Eye (tissue), 1 donor: ENCODE results near the gene ZNF138.
"Not testable (repeated sequence)": the region's sequence is repeated elsewhere in the genome, so short reads cannot be mapped to it uniquely, and the experiment has no call there.

Source experiments
- DNase-seq: peaks from one replicate; pipeline ENCODE4 v3.0.0-alpha.2; 2015

ZNF138 gene

GRCh38 chr7:64839910-64840309 lies 45.7 kb downstream of the ZNF138 start:
- no peak for DNase-seq

DNA sequence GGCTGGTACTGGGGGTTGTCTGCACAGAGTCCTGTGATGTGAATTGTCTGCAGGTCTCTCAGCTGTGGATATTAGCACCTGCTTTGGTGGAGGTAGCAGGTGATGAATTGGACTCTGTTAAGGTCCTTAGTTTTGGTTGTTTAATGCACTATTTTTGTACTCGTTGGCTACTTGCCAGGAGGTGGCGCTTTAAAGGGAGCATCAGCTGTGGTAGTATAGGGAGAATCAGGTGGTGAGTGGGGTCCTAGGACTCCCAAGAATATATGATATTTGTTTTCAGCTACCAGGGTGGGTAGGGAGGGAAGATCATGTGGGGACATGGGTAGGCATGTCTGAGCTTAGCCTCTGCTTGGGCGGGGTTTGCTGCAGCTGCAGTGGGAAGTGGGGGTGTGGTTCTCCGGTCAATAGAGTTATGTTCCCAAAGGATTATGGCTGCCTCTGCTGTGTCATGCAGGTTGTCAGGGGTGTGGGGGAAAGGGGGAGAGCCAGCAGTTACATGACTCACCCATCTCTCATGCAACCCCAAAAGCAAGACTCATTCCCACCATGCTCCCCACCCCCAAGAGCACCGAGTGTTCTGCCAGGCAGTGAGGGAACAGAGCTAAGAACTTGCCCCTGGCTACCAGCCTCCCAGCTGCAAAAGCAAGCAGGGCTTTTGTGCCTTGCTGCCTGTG lies 55.2 kb downstream of the ZNF138 start:
- no peak for DNase-seq

GRCh38 chr7:64849924-64850499 lies 55.8 kb downstream of the ZNF138 start:
- no peak for DNase-seq

DNA sequence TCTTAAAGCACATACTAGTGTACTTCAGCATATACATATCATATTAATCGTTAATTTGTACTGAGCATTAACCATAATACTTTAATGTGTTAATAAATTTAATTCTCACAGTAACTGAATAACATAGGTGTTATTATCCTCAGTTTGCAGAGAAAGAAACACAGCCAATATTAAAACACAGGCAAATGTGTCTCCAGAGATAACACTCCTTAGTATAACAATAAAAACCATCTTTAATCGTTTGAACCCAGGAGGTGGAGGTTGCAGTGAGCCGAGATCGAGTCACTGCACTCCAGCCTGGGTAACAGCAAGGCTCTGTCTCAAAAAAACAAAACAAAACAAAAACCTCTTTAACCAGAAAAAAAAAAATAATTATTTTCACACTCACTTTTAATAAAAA lies 59.5 kb downstream of the ZNF138 start:
- no peak for DNase-seq

- DNase-seq = no peak
Measured at GRCh38 chr7:64854969-64855368, 60.7 kb downstream of the ZNF138 start.

DNA sequence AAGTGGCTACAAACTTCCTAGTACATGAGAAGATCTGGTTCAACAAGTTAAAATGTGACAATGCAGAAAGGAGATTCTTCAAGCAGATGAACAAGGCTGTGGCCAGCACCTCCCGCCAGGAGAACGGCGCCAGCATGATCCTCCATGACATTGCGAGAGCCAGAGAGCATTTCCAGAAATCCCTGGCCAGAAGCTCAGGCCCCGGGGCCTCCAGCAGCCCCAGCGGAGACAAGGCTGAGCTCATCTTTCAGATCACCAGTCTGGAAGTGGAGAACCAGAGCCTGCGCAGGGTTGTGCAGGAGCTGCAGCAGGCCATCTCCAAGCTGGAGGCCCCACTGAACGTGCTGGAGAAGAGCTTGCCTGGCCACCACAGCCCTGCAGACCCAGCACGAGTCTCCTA lies 68.8 kb downstream of the ZNF138 start:
- DNase-seq = no peak

- not testable (repeated sequence) for DNase-seq
Measured at GRCh38 chr7:64863530-64863929, 69.3 kb downstream of the ZNF138 start.

- DNase-seq = no peak
Measured at GRCh38 chr7:64863969-64864368, 69.7 kb downstream of the ZNF138 start.

- DNase-seq = no peak
Measured at GRCh38 chr7:64867863-64868440, 73.7 kb downstream of the ZNF138 start.

DNA sequence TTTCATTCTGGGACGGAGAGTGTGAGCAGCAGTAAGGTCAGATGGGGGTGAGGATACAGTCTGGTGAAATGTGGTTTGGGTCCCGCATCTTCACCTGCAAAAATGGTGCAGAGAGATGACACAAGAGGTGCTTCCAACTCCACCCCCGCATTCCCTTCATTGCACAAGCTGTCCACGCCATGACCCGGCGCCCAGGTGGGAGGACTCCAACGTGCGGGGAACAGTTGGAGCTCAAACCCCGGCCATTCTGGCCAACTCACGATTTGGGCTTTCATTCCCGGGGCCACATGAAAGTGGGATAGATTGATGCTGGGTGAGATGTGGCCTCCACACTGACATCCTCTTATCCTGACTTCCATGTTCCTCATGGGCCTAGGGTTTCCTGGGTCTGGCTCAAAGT lies 74.3 kb downstream of the ZNF138 start:
- DNase-seq = no peak

GRCh38 chr7:64869121-64869725 lies 75.0 kb downstream of the ZNF138 start:
- no peak for DNase-seq

DNA sequence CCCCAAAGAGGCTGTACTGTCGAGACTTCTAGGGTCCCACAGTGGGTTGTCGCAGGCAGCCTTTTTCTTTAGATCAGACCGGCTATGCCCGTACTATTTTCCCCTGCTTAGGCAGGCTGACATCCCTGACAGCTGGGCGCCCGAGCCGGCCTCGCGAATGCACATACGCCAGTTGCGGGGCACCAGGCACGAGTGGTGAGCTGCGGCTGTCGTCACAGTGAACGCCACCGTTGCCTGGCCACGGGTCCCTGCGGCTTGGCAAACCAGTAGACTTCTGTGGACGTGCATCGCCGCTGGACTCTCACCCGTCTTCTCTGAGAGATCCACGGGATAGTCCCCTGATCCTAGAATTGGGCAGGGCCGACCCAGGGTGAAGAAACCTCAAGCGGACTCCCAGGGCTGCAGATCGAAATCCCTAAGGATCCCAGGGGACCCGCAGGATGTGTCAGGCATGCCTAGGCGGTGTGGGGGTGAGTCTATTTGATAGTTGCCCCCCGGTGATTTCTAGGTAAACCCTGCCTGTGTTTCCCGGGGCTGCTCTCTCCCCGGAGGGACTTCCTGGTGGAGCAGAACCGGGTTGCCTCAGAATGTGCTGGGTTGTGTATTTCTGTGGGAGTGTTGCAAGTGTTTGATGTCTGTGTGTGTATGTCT lies 75.8 kb downstream of the ZNF138 start:
- DNase-seq = no peak

DNA sequence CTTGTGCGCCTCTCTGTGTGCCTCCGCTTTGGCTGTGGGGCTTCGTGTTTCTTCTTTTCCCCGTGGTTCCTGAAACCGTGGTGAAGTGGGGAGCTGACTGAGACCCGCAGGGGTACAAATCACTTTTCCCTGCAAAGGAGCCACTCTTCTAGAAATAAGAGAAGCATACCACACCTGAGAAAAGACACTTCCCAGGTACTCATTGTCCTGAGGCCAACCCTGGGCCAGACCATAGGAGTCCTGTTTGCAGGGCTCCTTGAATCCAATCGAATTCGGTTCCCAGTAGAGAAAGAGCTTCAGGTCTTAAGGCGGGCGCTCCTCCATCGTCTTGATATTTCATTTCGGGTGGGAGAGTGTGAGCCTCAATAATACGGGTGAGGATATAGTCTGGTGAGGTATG lies 76.4 kb downstream of the ZNF138 start:
- no peak for DNase-seq

DNA sequence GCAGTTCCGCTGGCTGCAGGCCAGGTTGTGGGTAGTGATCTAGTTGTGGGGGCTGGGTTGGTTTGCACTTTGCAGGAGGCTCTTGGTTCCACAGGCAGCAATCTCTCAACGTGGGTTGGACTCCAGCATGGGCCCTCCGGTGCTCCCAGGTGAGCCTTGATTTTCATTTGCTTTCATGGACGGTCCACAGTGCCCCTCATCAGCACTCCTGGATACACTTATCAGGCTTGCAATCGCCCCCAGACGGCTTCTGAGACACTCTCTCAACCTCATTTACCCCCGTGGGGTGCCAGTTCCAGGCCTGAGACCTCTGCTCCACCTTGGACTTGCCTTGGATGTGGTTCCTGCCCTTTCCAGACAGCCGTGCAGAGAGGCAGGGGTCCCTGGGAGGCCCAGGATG lies 77.5 kb downstream of the ZNF138 start:
- DNase-seq = no peak

GRCh38 chr7:64872351-64873154 lies 78.3 kb downstream of the ZNF138 start:
- no peak for DNase-seq

GRCh38 chr7:64873155-64873500 lies 78.9 kb downstream of the ZNF138 start:
- DNase-seq = no peak

DNA sequence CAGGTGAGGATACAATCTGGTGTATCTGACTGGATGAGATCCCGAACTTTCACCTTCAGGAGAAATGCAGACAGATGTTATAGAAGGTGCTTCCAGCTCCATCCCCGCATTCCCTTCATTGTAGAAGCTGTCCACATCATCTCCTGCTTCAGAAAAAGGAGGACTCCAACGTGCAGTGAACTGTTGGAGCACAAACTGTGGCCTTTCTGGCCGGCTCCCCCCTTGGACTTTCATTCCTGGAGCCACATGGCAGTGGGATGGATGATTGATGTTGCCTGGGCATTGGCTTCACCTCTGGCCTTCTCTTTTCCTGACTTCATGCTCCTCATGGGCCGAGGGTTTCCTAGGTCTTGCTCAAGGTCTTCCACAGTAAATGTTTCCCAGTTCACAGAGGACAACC lies 79.3 kb downstream of the ZNF138 start:
- no peak for DNase-seq

GRCh38 chr7:64874114-64874513 lies 79.9 kb downstream of the ZNF138 start:
- no peak for DNase-seq

- DNase-seq = no peak
Measured at GRCh38 chr7:64874562-64875250, 80.5 kb downstream of the ZNF138 start.

GRCh38 chr7:64875258-64875657 lies 81.0 kb downstream of the ZNF138 start:
- DNase-seq = no peak

DNA sequence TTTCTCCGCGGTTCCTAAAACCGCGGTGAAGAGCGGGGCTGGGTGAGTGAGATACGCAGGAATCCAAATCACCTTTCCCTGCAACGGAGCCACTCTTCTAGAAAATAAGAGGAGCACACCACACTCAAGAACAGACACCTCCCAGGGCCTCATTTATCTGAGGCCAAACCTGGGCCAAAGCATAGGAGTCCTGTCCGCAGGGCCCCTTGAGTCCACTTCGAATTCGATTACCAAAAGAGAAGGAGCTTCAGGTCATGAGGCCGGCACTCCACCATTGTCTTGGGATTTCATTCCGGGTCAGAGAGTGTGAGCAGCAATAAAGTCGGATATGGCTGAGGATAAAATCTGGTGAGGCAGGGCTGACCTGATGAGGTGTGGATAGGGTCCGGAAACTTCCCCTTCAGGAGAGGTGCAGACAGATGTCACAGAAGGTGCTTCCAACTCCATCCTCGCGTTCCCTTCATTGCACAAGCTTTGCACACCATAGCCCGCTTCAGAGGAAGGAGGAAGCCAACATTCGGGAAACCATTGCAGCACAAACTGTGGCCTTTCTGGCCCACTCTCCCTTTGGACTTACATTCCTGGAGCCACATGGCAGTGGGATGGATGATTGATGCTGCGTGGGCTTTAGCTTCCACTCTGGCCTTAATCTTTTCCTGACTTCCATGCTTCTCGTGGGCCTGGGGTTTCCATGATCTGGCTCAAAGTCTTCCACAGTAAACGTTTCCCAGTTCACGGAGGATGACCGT lies 81.6 kb downstream of the ZNF138 start:
- no peak for DNase-seq
